HepG2 (cell line): ENCODE measurements around the gene CNNM4. TPM values are rescaled to one million over a fixed set of nuclear protein-coding genes. Genes with fewer than 3 reads are reported as not detected.

Experiments used
- BRCA1 ChIP-seq: sonication (generic); formaldehyde crosslinking; IDR thresholded peaks from 2 replicates; pipeline ENCODE4 v1.4.0; 2020; ENCODE audit warnings: missing genetic modification reagents
- CENPT ChIP-seq: sonication (generic); formaldehyde crosslinking; IDR thresholded peaks from 2 replicates; pipeline ENCODE4 v1.8.0; 2022; ENCODE audit warnings: low read depth, mild to moderate bottlenecking, moderate library complexity, missing genetic modification reagents
- GATAD2A ChIP-seq: IDR thresholded peaks from 2 replicates; pipeline ENCODE4 v1.6.1; 2016
- HDAC1 ChIP-seq: sonication (generic); formaldehyde crosslinking; IDR thresholded peaks from 2 replicates; pipeline ENCODE4 v1.5.1; 2020; ENCODE audit warnings: mild to moderate bottlenecking, missing genetic modification reagents
- NONO ChIP-seq, 2 experiments: fragments of 450-650 bp in 1 of 2; sonication (generic) in 1 of 2; formaldehyde crosslinking in 1 of 2; IDR thresholded peaks in 1 of 2; conservative IDR thresholded peaks in 1 of 2; 2 replicates each; pipeline versions ENCODE4 v1.6.1 to v1.8.0; 2017 to 2022; ENCODE audit warnings: mild to moderate bottlenecking in 1 of 2, missing genetic modification reagents in 1 of 2, moderate library complexity in 1 of 2
- PHF8 ChIP-seq: sonication (generic); formaldehyde crosslinking; IDR thresholded peaks from 2 replicates; pipeline ENCODE4 v1.5.0; 2020; ENCODE audit warnings: missing genetic modification reagents
- POGZ ChIP-seq: sonication (generic); formaldehyde crosslinking; IDR thresholded peaks from 2 replicates; pipeline ENCODE4 v1.4.0; 2020; ENCODE audit warnings: mild to moderate bottlenecking, missing genetic modification reagents
- RBAK ChIP-seq: sonication (generic); formaldehyde crosslinking; IDR thresholded peaks from 2 replicates; pipeline ENCODE4 v1.5.1; 2020; ENCODE audit warnings: mild to moderate bottlenecking, missing genetic modification reagents
- TBL1XR1 ChIP-seq: fragments of 150-350 bp; IDR thresholded peaks from 2 replicates; pipeline ENCODE4 v1.6.1; 2014; ENCODE audit warnings: borderline replicate concordance, low read length; ENCODE audit not compliant: partially characterized antibody
- YEATS2 ChIP-seq: sonication (generic); formaldehyde crosslinking; IDR thresholded peaks from 2 replicates; pipeline ENCODE4 v1.4.0; 2020; ENCODE audit warnings: missing genetic modification reagents, borderline replicate concordance
- ZNF263 ChIP-seq: sonication (generic); formaldehyde crosslinking; IDR thresholded peaks from 2 replicates; pipeline ENCODE4 v1.4.0; 2020; ENCODE audit warnings: missing genetic modification reagents
- ZNF891 ChIP-seq: sonication (generic); formaldehyde crosslinking; IDR thresholded peaks from 2 replicates; pipeline ENCODE4 v1.5.0; 2020; ENCODE audit warnings: mild to moderate bottlenecking, missing genetic modification reagents
- polyA plus RNA-seq, 8 experiments: library from polyadenylated mRNA; depleted of rRNA in 3 of 8; stranded (reverse) in 7 of 8; unstranded in 1 of 8; fragments of >200 nt; fragmentation: Illumina TruSeq in 4 of 8; extraction: Trizol in 4 of 8; gene quantifications; 2 replicates each; pipeline versions ENCODE4 v1.2.1 to v1.2.3, GENCODE V29; 2011 to 2016; ENCODE audit warnings: low read depth in 4 of 8, missing spikeins in 1 of 8, mixed read lengths in 1 of 8; ENCODE audit not compliant: insufficient read depth in 1 of 8
- total RNA-seq, 5 experiments: library from RNA; depleted of rRNA; stranded (reverse); fragments of >200 nt; fragmentation: Illumina TruSeq; extraction: Trizol; gene quantifications; 2 replicates each; pipeline ENCODE4 v1.2.3, GENCODE V29; 2016; ENCODE audit warnings: low read depth in 1 of 5
- TF ChIP-seq, protein P1 (sequence below): IDR thresholded peaks from 2 replicates; pipeline ENCODE4 v1.6.1; 2012; ENCODE audit warnings: low read length, improper control_type of control experiment
- TF ChIP-seq, protein P2 (sequence below), 2 experiments: sonication (generic) in 1 of 2; formaldehyde crosslinking in 1 of 2; IDR thresholded peaks; 2 replicates each; pipeline versions ENCODE4 v1.6.1 to v1.9.0; 2014 to 2022; ENCODE audit warnings: antibody characterized with exemption in 1 of 2, borderline replicate concordance in 1 of 2, inconsistent platforms in 1 of 2, low read depth in 1 of 2, missing genetic modification reagents in 1 of 2
- TF ChIP-seq, protein P3 (sequence below): sonication (generic); formaldehyde crosslinking; IDR thresholded peaks from 2 replicates; pipeline ENCODE4 v1.8.1; 2023; ENCODE audit warnings: mild to moderate bottlenecking, inconsistent platforms, moderate library complexity, missing genetic modification reagents, borderline replicate concordance

Gene CNNM4
- total and polyA plus RNA-seq, 2 of the 13 experiments (the other 11 are each of a cell fraction or from before 2014, with no cell fraction given), result 5.9 to 8.4 TPM

DNA sequence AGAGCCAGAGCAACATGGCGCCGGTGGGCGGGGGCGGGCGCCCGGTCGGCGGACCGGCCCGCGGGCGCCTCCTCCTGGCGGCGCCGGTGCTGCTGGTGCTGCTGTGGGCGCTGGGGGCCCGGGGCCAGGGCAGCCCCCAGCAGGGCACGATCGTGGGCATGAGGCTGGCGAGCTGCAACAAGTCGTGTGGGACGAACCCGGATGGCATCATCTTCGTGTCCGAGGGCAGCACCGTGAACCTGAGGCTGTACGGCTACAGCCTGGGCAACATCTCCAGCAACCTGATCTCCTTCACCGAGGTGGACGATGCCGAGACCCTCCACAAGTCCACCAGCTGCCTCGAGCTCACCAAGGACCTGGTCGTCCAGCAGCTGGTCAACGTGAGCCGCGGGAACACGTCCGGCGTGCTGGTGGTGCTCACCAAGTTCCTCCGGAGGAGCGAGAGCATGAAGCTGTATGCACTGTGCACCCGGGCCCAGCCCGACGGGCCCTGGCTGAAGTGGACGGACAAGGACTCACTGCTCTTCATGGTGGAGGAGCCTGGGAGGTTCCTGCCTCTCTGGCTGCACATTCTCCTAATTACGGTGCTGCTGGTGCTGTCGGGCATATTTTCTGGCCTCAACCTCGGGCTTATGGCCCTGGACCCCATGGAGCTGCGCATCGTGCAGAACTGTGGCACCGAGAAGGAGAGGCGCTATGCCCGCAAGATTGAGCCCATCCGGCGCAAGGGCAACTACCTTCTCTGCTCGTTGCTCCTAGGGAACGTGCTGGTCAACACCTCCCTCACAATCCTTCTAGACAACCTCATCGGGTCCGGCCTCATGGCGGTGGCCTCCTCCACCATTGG lies 507 bp downstream of the CNNM4 start (continued):
- TF ChIP-seq YEATS2 (CRISPR knock-in tag) (0 out of 2 replicates have a peak, but pooled peaks have one; percentile 17), TBL1XR1 (no peak), HDAC1 (peak; percentile 26), POGZ (CRISPR knock-in tag) (0 out of 2 replicates have a peak, but pooled peaks have one; percentile 42), GATAD2A (CRISPR knock-in tag) (peak; percentile 14; the same call in 1 of the 2 replicates), PHF8 (CRISPR knock-in tag) (peak; percentile 48), CENPT (CRISPR knock-in tag) (peak; percentile 93), ZNF263 (CRISPR knock-in tag) (peak; percentile 94), BRCA1 (0 out of 2 replicates have a peak, but pooled peaks have one; percentile 28), RBAK (CRISPR knock-in tag) (no peak), ZNF891 (CRISPR knock-in tag) (peak; percentile 56; the same call in 1 of the 2 replicates), NONO (IDR thresholded peaks at IDR 0.05) (no peak), NONO (CRISPR knock-in tag; conservative IDR thresholded peaks at IDR 0.05) (peak; percentile 72; the same call in 1 of the 2 replicates)
- TF ChIP-seq, protein P1, sequence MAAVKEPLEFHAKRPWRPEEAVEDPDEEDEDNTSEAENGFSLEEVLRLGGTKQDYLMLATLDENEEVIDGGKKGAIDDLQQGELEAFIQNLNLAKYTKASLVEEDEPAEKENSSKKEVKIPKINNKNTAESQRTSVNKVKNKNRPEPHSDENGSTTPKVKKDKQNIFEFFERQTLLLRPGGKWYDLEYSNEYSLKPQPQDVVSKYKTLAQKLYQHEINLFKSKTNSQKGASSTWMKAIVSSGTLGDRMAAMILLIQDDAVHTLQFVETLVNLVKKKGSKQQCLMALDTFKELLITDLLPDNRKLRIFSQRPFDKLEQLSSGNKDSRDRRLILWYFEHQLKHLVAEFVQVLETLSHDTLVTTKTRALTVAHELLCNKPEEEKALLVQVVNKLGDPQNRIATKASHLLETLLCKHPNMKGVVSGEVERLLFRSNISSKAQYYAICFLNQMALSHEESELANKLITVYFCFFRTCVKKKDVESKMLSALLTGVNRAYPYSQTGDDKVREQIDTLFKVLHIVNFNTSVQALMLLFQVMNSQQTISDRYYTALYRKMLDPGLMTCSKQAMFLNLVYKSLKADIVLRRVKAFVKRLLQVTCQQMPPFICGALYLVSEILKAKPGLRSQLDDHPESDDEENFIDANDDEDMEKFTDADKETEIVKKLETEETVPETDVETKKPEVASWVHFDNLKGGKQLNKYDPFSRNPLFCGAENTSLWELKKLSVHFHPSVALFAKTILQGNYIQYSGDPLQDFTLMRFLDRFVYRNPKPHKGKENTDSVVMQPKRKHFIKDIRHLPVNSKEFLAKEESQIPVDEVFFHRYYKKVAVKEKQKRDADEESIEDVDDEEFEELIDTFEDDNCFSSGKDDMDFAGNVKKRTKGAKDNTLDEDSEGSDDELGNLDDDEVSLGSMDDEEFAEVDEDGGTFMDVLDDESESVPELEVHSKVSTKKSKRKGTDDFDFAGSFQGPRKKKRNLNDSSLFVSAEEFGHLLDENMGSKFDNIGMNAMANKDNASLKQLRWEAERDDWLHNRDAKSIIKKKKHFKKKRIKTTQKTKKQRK, result no peak
- TF ChIP-seq, protein P2, sequence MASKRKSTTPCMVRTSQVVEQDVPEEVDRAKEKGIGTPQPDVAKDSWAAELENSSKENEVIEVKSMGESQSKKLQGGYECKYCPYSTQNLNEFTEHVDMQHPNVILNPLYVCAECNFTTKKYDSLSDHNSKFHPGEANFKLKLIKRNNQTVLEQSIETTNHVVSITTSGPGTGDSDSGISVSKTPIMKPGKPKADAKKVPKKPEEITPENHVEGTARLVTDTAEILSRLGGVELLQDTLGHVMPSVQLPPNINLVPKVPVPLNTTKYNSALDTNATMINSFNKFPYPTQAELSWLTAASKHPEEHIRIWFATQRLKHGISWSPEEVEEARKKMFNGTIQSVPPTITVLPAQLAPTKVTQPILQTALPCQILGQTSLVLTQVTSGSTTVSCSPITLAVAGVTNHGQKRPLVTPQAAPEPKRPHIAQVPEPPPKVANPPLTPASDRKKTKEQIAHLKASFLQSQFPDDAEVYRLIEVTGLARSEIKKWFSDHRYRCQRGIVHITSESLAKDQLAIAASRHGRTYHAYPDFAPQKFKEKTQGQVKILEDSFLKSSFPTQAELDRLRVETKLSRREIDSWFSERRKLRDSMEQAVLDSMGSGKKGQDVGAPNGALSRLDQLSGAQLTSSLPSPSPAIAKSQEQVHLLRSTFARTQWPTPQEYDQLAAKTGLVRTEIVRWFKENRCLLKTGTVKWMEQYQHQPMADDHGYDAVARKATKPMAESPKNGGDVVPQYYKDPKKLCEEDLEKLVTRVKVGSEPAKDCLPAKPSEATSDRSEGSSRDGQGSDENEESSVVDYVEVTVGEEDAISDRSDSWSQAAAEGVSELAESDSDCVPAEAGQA (IDR thresholded peaks at IDR 0.05; ENCODE audit: low read depth), result no peak; the same call in 1 of the 2 replicates
- TF ChIP-seq, protein P2 (CRISPR knock-in tag; IDR thresholded peaks at IDR 0.05; ENCODE audit: borderline replicate concordance), result peak; percentile 39; the same call in 1 of the 2 replicates
- TF ChIP-seq, protein P3, sequence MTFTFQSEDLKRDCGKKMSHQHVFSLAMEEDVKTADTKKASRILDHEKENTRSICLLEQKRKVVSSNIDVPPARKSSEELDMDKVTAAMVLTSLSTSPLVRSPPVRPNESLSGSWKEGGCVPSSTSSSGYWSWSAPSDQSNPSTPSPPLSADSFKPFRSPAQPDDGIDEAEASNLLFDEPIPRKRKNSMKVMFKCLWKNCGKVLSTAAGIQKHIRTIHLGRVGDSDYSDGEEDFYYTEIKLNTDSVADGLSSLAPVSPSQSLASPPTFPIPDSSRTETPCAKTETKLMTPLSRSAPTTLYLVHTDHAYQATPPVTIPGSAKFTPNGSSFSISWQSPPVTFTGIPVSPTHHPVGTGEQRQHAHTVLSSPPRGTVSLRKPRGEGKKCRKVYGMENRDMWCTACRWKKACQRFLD (CRISPR knock-in tag), result no peak
